Brain microvascular endothelial cell (primary cell): ENCODE data around the gene ZCCHC8.
"Not testable (repeated sequence)": the region's sequence is repeated elsewhere in the genome, so short reads cannot be mapped to it uniquely, and the experiment has no call there.

Experiments used
- DNase-seq: peaks from one replicate; pipeline ENCODE4 v3.0.0-alpha.2; 2020
- H3K27ac ChIP-seq: fragments of 250-450 bp; sonication (Bioruptor Pico); 2 replicates; pipeline ENCODE4 v1.5.1; 2020; ENCODE audit warnings: mild to moderate bottlenecking, moderate library complexity
- H3K27me3 ChIP-seq: fragments of 250-450 bp; sonication (Bioruptor Pico); replicated peaks from 2 replicates; pipeline ENCODE4 v1.5.1; 2020; ENCODE audit warnings: mild to moderate bottlenecking
- H3K36me3 ChIP-seq: fragments of 250-450 bp; sonication (Bioruptor Pico); replicated peaks from 2 replicates; pipeline ENCODE4 v1.5.1; 2020; ENCODE audit warnings: mild to moderate bottlenecking
- H3K4me3 ChIP-seq: 2 replicates; pipeline ENCODE4 v1.5.1; 2011; ENCODE audit warnings: low read depth, mild to moderate bottlenecking, control low read depth, low read length, moderate library complexity
- in situ Hi-C: cut with HindIII; loops from 2 replicates; pipeline ENCODE4 v1.10.0; 2017; ENCODE audit warnings: low sequenced_read_pairs, low pct_ligation_motif_present
- TF ChIP-seq, protein P1 (sequence below): IDR thresholded peaks from 2 replicates; pipeline ENCODE4 v1.5.1; 2011; ENCODE audit warnings: low read depth, mild to moderate bottlenecking, moderate library complexity, low read length, control low read depth, inconsistent platforms; ENCODE audit errors: missing control alignments

The ZCCHC8 gene

GRCh38 chr12:122486805-122487426 lies 13.8 kb downstream of the ZCCHC8 start:
- Histone ChIP-seq H3K36me3 (peaks cover 47% of the 10 kb centered on the region), H3K27me3 (no peaks in the 10 kb centered on the region), H3K27ac (no peak overlapping the region), H3K4me3 (no peak overlapping the region)
- no peak for DNase-seq
- TF ChIP-seq, protein P1, sequence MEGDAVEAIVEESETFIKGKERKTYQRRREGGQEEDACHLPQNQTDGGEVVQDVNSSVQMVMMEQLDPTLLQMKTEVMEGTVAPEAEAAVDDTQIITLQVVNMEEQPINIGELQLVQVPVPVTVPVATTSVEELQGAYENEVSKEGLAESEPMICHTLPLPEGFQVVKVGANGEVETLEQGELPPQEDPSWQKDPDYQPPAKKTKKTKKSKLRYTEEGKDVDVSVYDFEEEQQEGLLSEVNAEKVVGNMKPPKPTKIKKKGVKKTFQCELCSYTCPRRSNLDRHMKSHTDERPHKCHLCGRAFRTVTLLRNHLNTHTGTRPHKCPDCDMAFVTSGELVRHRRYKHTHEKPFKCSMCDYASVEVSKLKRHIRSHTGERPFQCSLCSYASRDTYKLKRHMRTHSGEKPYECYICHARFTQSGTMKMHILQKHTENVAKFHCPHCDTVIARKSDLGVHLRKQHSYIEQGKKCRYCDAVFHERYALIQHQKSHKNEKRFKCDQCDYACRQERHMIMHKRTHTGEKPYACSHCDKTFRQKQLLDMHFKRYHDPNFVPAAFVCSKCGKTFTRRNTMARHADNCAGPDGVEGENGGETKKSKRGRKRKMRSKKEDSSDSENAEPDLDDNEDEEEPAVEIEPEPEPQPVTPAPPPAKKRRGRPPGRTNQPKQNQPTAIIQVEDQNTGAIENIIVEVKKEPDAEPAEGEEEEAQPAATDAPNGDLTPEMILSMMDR, result no peak
- in situ Hi-C loops, result no loop called here

DNA sequence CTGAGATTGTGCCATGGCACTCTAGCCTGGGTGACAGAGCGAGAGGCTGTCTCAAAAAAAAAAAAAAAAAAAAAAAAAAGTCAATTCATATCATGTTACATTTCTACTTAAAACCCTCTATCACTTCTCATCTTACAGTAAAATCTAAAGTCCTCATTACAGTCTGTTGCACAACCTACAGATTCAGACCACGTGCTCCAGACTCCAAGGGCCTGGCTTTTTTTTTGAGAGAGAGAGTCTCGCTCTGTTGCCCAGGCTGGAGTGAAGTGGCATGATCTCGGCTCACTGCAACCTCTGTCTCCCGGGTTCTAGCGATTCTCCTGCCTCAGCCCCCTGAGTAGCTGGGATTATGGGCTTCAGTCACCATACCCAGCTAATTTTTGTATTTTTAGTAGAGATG lies 14.4 kb downstream of the ZCCHC8 start:
- DNase-seq, H3K27me3 ChIP-seq, in situ Hi-C loops, H3K27ac ChIP-seq, H3K4me3 ChIP-seq: not testable (repeated sequence)
- H3K36me3 ChIP-seq, result peaks cover 45% of the 10 kb centered on the region

GRCh38 chr12:122484385-122484784 lies 16.3 kb downstream of the ZCCHC8 start:
- peaks cover 47% of the 10 kb centered on the region for H3K36me3 ChIP-seq
- not testable (repeated sequence) for DNase-seq

GRCh38 chr12:122483969-122484368 lies 16.8 kb downstream of the ZCCHC8 start:
- H3K27me3 ChIP-seq, result no peaks in the 10 kb centered on the region
- peaks cover 48% of the 10 kb centered on the region for H3K36me3 ChIP-seq
- TF ChIP-seq, protein P1, result no peak
- DNase-seq, result no peak
- in situ Hi-C loops, result no loop called here
- H3K4me3 ChIP-seq, result no peak overlapping the region
- no peak overlapping the region for H3K27ac ChIP-seq

More at GRCh38 chr12:122484385-122484784, 16.3 kb downstream of the ZCCHC8 start:
- in situ Hi-C loops, H3K27me3 ChIP-seq, H3K4me3 ChIP-seq, H3K27ac ChIP-seq: not testable (repeated sequence)

DNA sequence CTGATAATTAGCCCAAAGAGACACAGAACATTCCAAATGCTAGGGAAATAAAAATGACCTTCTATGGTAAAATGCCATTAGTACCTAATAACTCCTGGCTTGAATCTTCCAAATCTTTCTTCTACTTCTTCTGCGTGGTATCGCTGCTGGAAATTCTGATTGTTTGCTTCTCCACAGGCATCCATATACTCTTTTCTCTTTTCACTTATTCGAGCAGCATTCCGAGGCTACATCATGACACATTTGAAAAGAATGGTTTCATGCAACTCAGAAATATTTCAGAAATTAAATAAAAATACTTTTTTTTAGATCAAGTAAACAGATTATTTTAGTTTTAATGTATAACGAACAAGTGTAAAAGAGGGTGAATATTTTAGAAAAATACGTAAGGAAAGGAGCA lies 18.9 kb downstream of the ZCCHC8 start:
- H3K36me3 ChIP-seq, result peaks cover 34% of the 10 kb centered on the region
- in situ Hi-C loops, result no loop called here
- H3K27me3 ChIP-seq, result no peaks in the 10 kb centered on the region
- H3K4me3 ChIP-seq, result no peak overlapping the region
- no peak for DNase-seq
- H3K27ac ChIP-seq, result no peak overlapping the region
- TF ChIP-seq, protein P1, result no peak

GRCh38 chr12:122480753-122481152 lies 20.0 kb downstream of the ZCCHC8 start:
- Histone ChIP-seq H3K27me3 (no peaks in the 10 kb centered on the region), H3K4me3 (no peak overlapping the region), H3K36me3 (peaks cover 40% of the 10 kb centered on the region), H3K27ac (no peak overlapping the region)
- in situ Hi-C loops, result no loop called here
- no peak for DNase-seq
- TF ChIP-seq, protein P1, result no peak

GRCh38 chr12:122474324-122474716 lies 26.4 kb downstream of the ZCCHC8 start:
- H3K27ac ChIP-seq, result no peak overlapping the region
- peaks cover 47% of the 10 kb centered on the region for H3K36me3 ChIP-seq
- H3K4me3 ChIP-seq, result no peak overlapping the region
- DNase-seq, result no peak
- no peaks in the 10 kb centered on the region for H3K27me3 ChIP-seq
- TF ChIP-seq, protein P1, result no peak
- in situ Hi-C loops, result loop anchor here (10.0 kb wide), 1 partner anchor 80 kb away; no protein-coding TSS in a partner anchor
